ENCODE data around the gene ACADSB. TPM values are rescaled to one million over a fixed set of nuclear protein-coding genes. Genes with fewer than 3 reads are reported as not detected.

ACADSB gene
- total RNA-seq, 1 experiment from 2014 or later = 25.3 TPM

DNA sequence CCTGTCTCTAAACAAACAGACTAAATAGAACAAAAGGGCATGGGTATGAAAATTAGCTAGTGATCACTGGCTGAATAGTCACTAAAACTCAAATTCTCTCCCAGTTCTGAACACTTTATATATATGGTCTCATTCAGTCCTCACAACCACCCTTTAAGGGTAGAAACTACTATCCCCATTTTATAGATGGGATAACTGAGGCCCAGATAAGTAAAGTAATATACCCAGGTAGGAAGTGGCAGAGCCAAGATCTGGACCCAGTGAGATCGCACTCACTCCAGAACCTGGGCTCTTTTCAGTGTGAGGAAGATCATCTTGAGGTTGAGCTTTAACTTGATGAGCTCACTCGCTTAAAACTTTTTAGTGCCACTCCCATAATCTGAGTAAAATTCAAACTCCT, 24.1 kb upstream of the ACADSB start:
- no peaks in the 10 kb centered on the region for H3K27me3 Mint-ChIP-seq (ENCODE audit: insufficient read depth, unreplicated experiment)
- H3K4me3 ChIP-seq (ENCODE audit: low read depth, low read length) = no peak overlapping the region
- no TSS peak for BruUV-seq (replicated peaks)
- no peaks in the 10 kb centered on the region for H3K27me3 ChIP-seq (replicated peaks; ENCODE audit: control insufficient read depth, insufficient read depth, low read length)
- H3K27ac Mint-ChIP-seq (ENCODE audit: unreplicated experiment) = no peak overlapping the region
- TF ChIP-seq CTCF (IDR thresholded peaks at IDR 0.05; ENCODE audit: insufficient read depth in 1 of 2, low read depth in 1 of 2, low read length in 1 of 2, severe bottlenecking in 1 of 2, unreplicated experiment in 1 of 2) = no peak
- peaks cover 4% of the 10 kb centered on the region for H3K4me1 Mint-ChIP-seq (ENCODE audit: low read depth, unreplicated experiment)
- no peaks in the 10 kb centered on the region for H3K4me1 ChIP-seq
- no peaks in the 10 kb centered on the region for H3K9me3 Mint-ChIP-seq (ENCODE audit: unreplicated experiment)
- intact Hi-C loops (cut with micrococcal nuclease; ENCODE audit: unreplicated experiment) = no loop called here
- H3K9me3 ChIP-seq = no peaks in the 10 kb centered on the region
- no peaks in the 10 kb centered on the region for H3K36me3 ChIP-seq (ENCODE audit: control insufficient read depth, insufficient read depth, low read length)
- CTCF ChIA-PET = no interaction called here
- DNase-seq = no peak
- H3K4me3 Mint-ChIP-seq (ENCODE audit: unreplicated experiment) = no peak overlapping the region
- peaks cover 16% of the 10 kb centered on the region for H3K36me3 Mint-ChIP-seq (ENCODE audit: insufficient read depth, unreplicated experiment)
- POLR2A ChIA-PET = no interaction called here

DNA sequence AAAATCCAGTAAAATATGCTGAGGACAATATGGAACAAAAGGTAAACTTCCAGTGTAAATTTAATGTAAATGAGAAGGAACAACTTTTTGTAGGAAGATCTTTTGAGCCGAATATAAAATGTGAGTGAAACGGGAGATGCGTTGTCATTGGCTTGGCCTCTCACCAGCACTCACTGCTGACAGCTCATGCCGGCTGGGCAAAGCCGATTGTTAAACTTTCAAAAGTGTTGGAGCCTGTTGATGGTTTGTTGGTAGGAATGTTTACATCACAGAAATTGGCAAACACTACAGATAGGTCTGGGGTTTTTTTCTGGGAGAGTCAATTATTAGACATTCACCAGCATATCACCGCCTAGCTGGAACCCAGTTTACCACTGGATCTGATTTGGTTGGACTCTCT, 22.5 kb upstream of the ACADSB start:
- Mint-ChIP-seq H3K36me3 (ENCODE audit: insufficient read depth, unreplicated experiment) (peaks cover 11% of the 10 kb centered on the region), H3K9me3 (ENCODE audit: unreplicated experiment) (no peaks in the 10 kb centered on the region), H3K4me1 (ENCODE audit: low read depth, unreplicated experiment) (no peaks in the 10 kb centered on the region), H3K4me3 (ENCODE audit: unreplicated experiment) (no peak overlapping the region), H3K27ac (ENCODE audit: unreplicated experiment) (no peak overlapping the region), H3K27me3 (ENCODE audit: insufficient read depth, unreplicated experiment) (no peaks in the 10 kb centered on the region)
- intact Hi-C loops (cut with micrococcal nuclease; ENCODE audit: unreplicated experiment) = no loop called here
- no peaks in the 10 kb centered on the region for H3K4me1 ChIP-seq
- H3K4me3 ChIP-seq (ENCODE audit: low read depth, low read length) = no peak overlapping the region
- CTCF ChIA-PET = no interaction called here
- TF ChIP-seq CTCF (IDR thresholded peaks at IDR 0.05; ENCODE audit: insufficient read depth in 1 of 2, low read depth in 1 of 2, low read length in 1 of 2, severe bottlenecking in 1 of 2, unreplicated experiment in 1 of 2) = no peak
- no peaks in the 10 kb centered on the region for H3K9me3 ChIP-seq
- H3K27me3 ChIP-seq (replicated peaks; ENCODE audit: control insufficient read depth, insufficient read depth, low read length) = no peaks in the 10 kb centered on the region
- DNase-seq = no peak
- no TSS peak for BruUV-seq (replicated peaks)
- POLR2A ChIA-PET = no interaction called here
- H3K36me3 ChIP-seq (ENCODE audit: control insufficient read depth, insufficient read depth, low read length) = no peaks in the 10 kb centered on the region

DNA sequence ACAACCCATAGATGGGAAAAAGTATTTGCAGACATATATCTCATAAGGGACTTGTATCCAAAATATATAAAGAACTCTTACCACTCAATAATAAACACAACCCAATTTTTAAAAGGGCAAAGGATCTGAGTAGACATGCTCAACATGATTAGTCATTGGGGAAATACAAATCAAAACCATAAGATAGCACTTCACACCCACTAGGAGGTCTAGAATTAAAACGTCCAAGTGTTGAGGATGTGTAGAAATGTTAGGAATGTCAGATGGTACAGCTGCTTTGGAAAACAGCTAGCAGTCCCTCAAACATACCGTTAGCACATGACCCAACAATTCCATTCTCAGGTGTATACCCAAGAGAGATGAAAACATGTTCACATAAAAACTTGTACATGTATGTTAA, 20.3 kb upstream of the ACADSB start:
- Mint-ChIP-seq H3K4me1 (ENCODE audit: low read depth, unreplicated experiment) (no peaks in the 10 kb centered on the region), H3K27me3 (ENCODE audit: insufficient read depth, unreplicated experiment) (no peaks in the 10 kb centered on the region), H3K36me3 (ENCODE audit: insufficient read depth, unreplicated experiment) (peaks cover 11% of the 10 kb centered on the region), H3K4me3 (ENCODE audit: unreplicated experiment) (no peak overlapping the region), H3K27ac (ENCODE audit: unreplicated experiment) (no peak overlapping the region), H3K9me3 (ENCODE audit: unreplicated experiment) (no peaks in the 10 kb centered on the region)
- CTCF ChIA-PET = no interaction called here
- intact Hi-C loops (cut with micrococcal nuclease; ENCODE audit: unreplicated experiment) = no loop called here
- no TSS peak for BruUV-seq (replicated peaks)
- no peak for DNase-seq
- H3K36me3 ChIP-seq (ENCODE audit: control insufficient read depth, insufficient read depth, low read length) = no peaks in the 10 kb centered on the region
- no peaks in the 10 kb centered on the region for H3K4me1 ChIP-seq
- no peak for TF ChIP-seq CTCF (IDR thresholded peaks at IDR 0.05; ENCODE audit: insufficient read depth in 1 of 2, low read depth in 1 of 2, low read length in 1 of 2, severe bottlenecking in 1 of 2, unreplicated experiment in 1 of 2)
- no peaks in the 10 kb centered on the region for H3K27me3 ChIP-seq (replicated peaks; ENCODE audit: control insufficient read depth, insufficient read depth, low read length)
- no peaks in the 10 kb centered on the region for H3K9me3 ChIP-seq
- H3K4me3 ChIP-seq (ENCODE audit: low read depth, low read length) = no peak overlapping the region
- POLR2A ChIA-PET = no interaction called here
